IMR-90 (cell line): ENCODE measurements around the gene CAMK2N1. TPM values are rescaled to one million over a fixed set of nuclear protein-coding genes. Genes with fewer than 3 reads are reported as not detected.

Experiments used
- ATAC-seq: fragments of 200-7000 bp; cut with Tn5 transposase; 2 replicates; pipeline ENCODE4 v1.9.1; 2020; ENCODE audit warnings: low read depth, mild to moderate bottlenecking, moderate library complexity
- BruUV-seq: library from RNA; stranded (reverse); fragments of 400-500 nt; replicated peaks from 2 replicates; lab custom pipeline; 2021; lab: Mats Ljungman, UMichigan
- CTCF ChIA-PET: fragments of 300-600 bp; formaldehyde crosslinking; extraction: SDS; loops from one replicate; lab custom pipeline; 2021; ENCODE audit warnings: antibody characterized with exemption; lab: Yijun Ruan, JAX
- POLR2A ChIA-PET: fragments of 300-600 bp; sonication (Branson Sonifier 250); formaldehyde crosslinking; loops from one replicate; lab custom pipeline; 2022; ENCODE audit warnings: antibody characterized with exemption; ENCODE audit not compliant: unreplicated experiment; lab: Charles Lee
- DNase-seq: peaks from one replicate; pipeline ENCODE4 v3.0.0; 2013
- H2AFZ ChIP-seq: replicated peaks from 2 replicates; pipeline ENCODE3; 2013; ENCODE audit warnings: low read length, mild to moderate bottlenecking; ENCODE audit not compliant: poor library complexity
- H2AK5ac ChIP-seq: 2 replicates; pipeline ENCODE4 v1.6.1; 2013; ENCODE audit warnings: low read depth, low read length, inconsistent platforms
- H2AK9ac ChIP-seq: replicated peaks from 2 replicates; pipeline ENCODE3; 2013; ENCODE audit warnings: mild to moderate bottlenecking, low read depth, low read length, moderate library complexity; ENCODE audit not compliant: poor library complexity
- H2BK120ac ChIP-seq: 2 replicates; pipeline ENCODE4 v1.6.1; 2013; ENCODE audit warnings: low read depth, low read length, inconsistent platforms
- H2BK15ac ChIP-seq: 3 replicates; pipeline ENCODE4 v1.6.1; 2013; ENCODE audit warnings: low read depth, low read length, inconsistent platforms
- H2BK20ac ChIP-seq: 2 replicates; pipeline ENCODE4 v1.6.1; 2013; ENCODE audit warnings: low read depth, mild to moderate bottlenecking, inconsistent platforms, low read length, moderate library complexity
- H2BK5ac ChIP-seq: 2 replicates; pipeline ENCODE4 v1.6.1; 2013; ENCODE audit warnings: mild to moderate bottlenecking, low read depth, low read length, inconsistent platforms; ENCODE audit not compliant: poor library complexity, severe bottlenecking
- H3K14ac ChIP-seq: replicated peaks from 2 replicates; pipeline ENCODE4 v1.6.1; 2013; ENCODE audit warnings: low read depth, low read length, inconsistent platforms
- H3K18ac ChIP-seq: 2 replicates; pipeline ENCODE4 v1.6.1; 2013; ENCODE audit warnings: low read depth, low read length, control low read depth
- H3K23ac ChIP-seq: 2 replicates; pipeline ENCODE4 v1.6.1; 2013; ENCODE audit warnings: low read depth, low read length, inconsistent platforms
- H3K27ac ChIP-seq: 2 replicates; pipeline ENCODE4 v1.5.1; 2013; ENCODE audit warnings: mild to moderate bottlenecking, control low read depth, low read length; ENCODE audit not compliant: insufficient read depth
- H3K27me3 ChIP-seq: 2 replicates; pipeline ENCODE4 v1.6.1; 2013; ENCODE audit warnings: low read length; ENCODE audit not compliant: control insufficient read depth, insufficient read depth
- H3K36me3 ChIP-seq: 2 replicates; pipeline ENCODE4 v1.6.1; 2013; ENCODE audit warnings: low read length, mixed read lengths; ENCODE audit not compliant: control insufficient read depth, insufficient read depth
- H3K4ac ChIP-seq: 2 replicates; pipeline ENCODE4 v1.6.1; 2013; ENCODE audit warnings: low read depth, low read length, inconsistent platforms
- H3K4me1 ChIP-seq: 2 replicates; pipeline ENCODE4 v1.6.1; 2013; ENCODE audit warnings: low read length, mixed read lengths; ENCODE audit not compliant: control insufficient read depth, insufficient read depth
- H3K4me2 ChIP-seq: 2 replicates; pipeline ENCODE4 v1.6.1; 2013; ENCODE audit warnings: low read depth, mild to moderate bottlenecking, control low read depth, low read length, moderate library complexity
- H3K4me3 ChIP-seq: 2 replicates; pipeline ENCODE4 v1.5.1; 2013; ENCODE audit warnings: low read depth, mild to moderate bottlenecking, control low read depth, low read length, moderate library complexity; ENCODE audit not compliant: insufficient read depth
- H3K56ac ChIP-seq: 2 replicates; pipeline ENCODE4 v1.6.1; 2013; ENCODE audit warnings: low read length, inconsistent platforms; ENCODE audit not compliant: insufficient read depth; ENCODE audit errors: extremely low read depth
- H3K79me1 ChIP-seq, 2 experiments: 2 replicates each; pipeline ENCODE4 v1.6.1; 2013; ENCODE audit warnings: low read length in 2 of 2, inconsistent platforms in 1 of 2, low read depth in 1 of 2
- H3K9ac ChIP-seq: 2 replicates; pipeline ENCODE4 v1.6.1; 2013; ENCODE audit warnings: low read depth, low read length, control low read depth
- H3K9me1 ChIP-seq: 2 replicates; pipeline ENCODE4 v1.6.1; 2013; ENCODE audit warnings: low read length, inconsistent platforms; ENCODE audit not compliant: insufficient read depth
- H3K9me3 ChIP-seq: 2 replicates; pipeline ENCODE4 v1.6.1; 2013; ENCODE audit warnings: low read length; ENCODE audit not compliant: control insufficient read depth, insufficient read depth
- H4K20me1 ChIP-seq: 2 replicates; pipeline ENCODE4 v1.6.1; 2013; ENCODE audit warnings: low read length, inconsistent platforms; ENCODE audit not compliant: insufficient read depth
- H4K5ac ChIP-seq: 2 replicates; pipeline ENCODE4 v1.6.1; 2013; ENCODE audit warnings: mild to moderate bottlenecking, low read depth, low read length, control low read depth
- H4K8ac ChIP-seq, 2 experiments: 2 replicates each; pipeline ENCODE4 v1.6.1; 2013; ENCODE audit warnings: low read depth in 2 of 2, low read length in 2 of 2, control low read depth in 1 of 2, inconsistent platforms in 1 of 2
- H4K91ac ChIP-seq: 2 replicates; pipeline ENCODE4 v1.6.1; 2013; ENCODE audit warnings: low read depth, low read length, inconsistent platforms; ENCODE audit not compliant: insufficient read depth
- ELK1 ChIP-seq: fragments of 150-350 bp; IDR thresholded peaks from 2 replicates; pipeline ENCODE4 v1.6.1; 2016; ENCODE audit warnings: low read depth, mild to moderate bottlenecking, low read length, moderate library complexity, borderline replicate concordance
- MAFK ChIP-seq: IDR thresholded peaks from 2 replicates; pipeline ENCODE4 v1.6.1; 2012; ENCODE audit warnings: low read depth, low read length, improper control_type of control experiment
- MAZ ChIP-seq: IDR thresholded peaks from 2 replicates; pipeline ENCODE4 v1.6.1; 2012; ENCODE audit warnings: low read depth, mild to moderate bottlenecking, low read length, improper control_type of control experiment, moderate library complexity, borderline replicate concordance
- NFE2L2 ChIP-seq: fragments of 150-350 bp; IDR thresholded peaks from 2 replicates; pipeline ENCODE4 v1.6.1; 2016; ENCODE audit warnings: low read depth, mild to moderate bottlenecking, low read length
- RCOR1 ChIP-seq: IDR thresholded peaks from 2 replicates; pipeline ENCODE4 v1.6.1; 2012; ENCODE audit warnings: mild to moderate bottlenecking, low read length, improper control_type of control experiment; ENCODE audit not compliant: insufficient replicate concordance
- RFX5 ChIP-seq: IDR thresholded peaks from 2 replicates; pipeline ENCODE4 v1.8.0; 2012; ENCODE audit warnings: low read depth, mild to moderate bottlenecking, low read length, moderate library complexity
- SMC3 ChIP-seq: fragments of 150-350 bp; IDR thresholded peaks from 2 replicates; pipeline ENCODE4 v1.6.1; 2016; ENCODE audit warnings: low read depth, mild to moderate bottlenecking, antibody characterized with exemption, low read length, moderate library complexity
- USF2 ChIP-seq: fragments of 150-350 bp; IDR thresholded peaks from 2 replicates; pipeline ENCODE4 v1.6.1; 2017; ENCODE audit warnings: mild to moderate bottlenecking, antibody characterized with exemption, low read length, low read depth
- WGBS, 2 experiments: methylation state at CpG; one replicate each; pipeline versions ENCODE4 v1.1.5 to v1.1.7; 2013; ENCODE audit warnings: missing lambda C conversion rate in 2 of 2; ENCODE audit not compliant: insufficient read length in 1 of 2; ENCODE audit errors: extremely low coverage in 2 of 2; 5-methylcytosine and 5-hydroxymethylcytosine counted together
- dilution Hi-C: fragments of 300-500 bp; cut with HindIII; formaldehyde crosslinking; loops from one replicate; pipeline ENCODE4 v1.14.3; 2018; ENCODE audit warnings: low sequenced_read_pairs; ENCODE audit not compliant: unreplicated experiment
- in situ Hi-C: fragments of 300-500 bp; cut with MboI; formaldehyde crosslinking; loops from 3 replicates; pipeline ENCODE4 v1.14.3; 2019; ENCODE audit warnings: low sequenced_read_pairs, inconsistent platforms, mixed read lengths
- intact Hi-C: fragments of 100-400 bp; cut with micrococcal nuclease; formaldehyde crosslinking; loops from 2 replicates; pipeline ENCODE4 v1.10.0; 2022
- polyA plus RNA-seq, 3 experiments: library from polyadenylated mRNA; depleted of rRNA; stranded (reverse); fragments of >200 nt; gene quantifications; 2 replicates each; pipeline ENCODE4 v1.2.3, GENCODE V29; 2012; ENCODE audit warnings: low replicate concordance in 1 of 3
- total RNA-seq: library from RNA; depleted of rRNA; stranded (reverse); fragments of >200 nt; gene quantifications from 2 replicates; pipeline ENCODE4 v1.2.3, GENCODE V29; 2012

The CAMK2N1 gene
- total and polyA plus RNA-seq, 2 of the 4 experiments (the other 2 are of a cell fraction): 10.2 to 44.4 TPM

- H2AK9ac ChIP-seq: no peak overlapping the region
- no peak overlapping the region for H3K4ac ChIP-seq
- dilution Hi-C loops (no loop called here), in situ Hi-C loops (no loop called here), intact Hi-C loops (no loop called here)
- no peak overlapping the region for H3K56ac ChIP-seq
- H3K9me3 ChIP-seq: no peaks in the 10 kb centered on the region; the same call in 1 of the 2 replicates
- CTCF ChIA-PET: no interaction called here
- no peak overlapping the region for H4K8ac ChIP-seq
- H3K9ac ChIP-seq: no peak overlapping the region
- POLR2A ChIA-PET: no interaction called here
- no peak overlapping the region for H2BK15ac ChIP-seq
- H4K5ac ChIP-seq: no peak overlapping the region
- 49% methylated on average over 3 of the region's 5 CpGs; no CpG with 5 or more reads in 1 of the 2 experiments for WGBS, 2 experiments
- H2BK5ac ChIP-seq: no peak overlapping the region
- H3K4me1 ChIP-seq: no peaks in the 10 kb centered on the region
- H4K20me1 ChIP-seq: no peaks in the 10 kb centered on the region
- H2BK20ac ChIP-seq: no peak overlapping the region
- H3K27ac ChIP-seq: no peak overlapping the region
- H2AK5ac ChIP-seq: no peak overlapping the region
- H3K27me3 ChIP-seq: peaks cover 64% of the 10 kb centered on the region
- H3K4me2 ChIP-seq: no peak overlapping the region
- no peak overlapping the region for H3K4me3 ChIP-seq
- no peak overlapping the region for H4K91ac ChIP-seq
- ATAC-seq: no peak
- no peaks in the 10 kb centered on the region for H3K36me3 ChIP-seq
- H3K79me1 ChIP-seq: no peaks in the 10 kb centered on the region
- BruUV-seq: no TSS peak
- H3K23ac ChIP-seq: no peak overlapping the region
- no peak for TF ChIP-seq RCOR1
- TF ChIP-seq MAZ: no peak
- no peak for TF ChIP-seq ELK1
- TF ChIP-seq SMC3: no peak
- no peak for TF ChIP-seq USF2
- no peak for TF ChIP-seq MAFK
- no peak for TF ChIP-seq NFE2L2
- no peak for TF ChIP-seq RFX5
- no peak overlapping the region for H3K18ac ChIP-seq
- no peak overlapping the region for H2BK120ac ChIP-seq
- DNase-seq: no peak
- no peak overlapping the region for H3K14ac ChIP-seq
- H3K9me1 ChIP-seq: no peaks in the 10 kb centered on the region
- no peak overlapping the region for H2AFZ ChIP-seq
These were observed 20.8 kb downstream of the CAMK2N1 start for GRCh38 chr1:20465187-20465586.
